ENCODE data around the gene SPSB4. TPM values are rescaled to one million over a fixed set of nuclear protein-coding genes. Genes with fewer than 3 reads are reported as not detected.

Gene SPSB4
- total and polyA plus RNA-seq, 2 donors (not counting 3 experiments of a cell fraction or from before 2014, with no cell fraction given) = 0.06 to 0.22 TPM

DNA sequence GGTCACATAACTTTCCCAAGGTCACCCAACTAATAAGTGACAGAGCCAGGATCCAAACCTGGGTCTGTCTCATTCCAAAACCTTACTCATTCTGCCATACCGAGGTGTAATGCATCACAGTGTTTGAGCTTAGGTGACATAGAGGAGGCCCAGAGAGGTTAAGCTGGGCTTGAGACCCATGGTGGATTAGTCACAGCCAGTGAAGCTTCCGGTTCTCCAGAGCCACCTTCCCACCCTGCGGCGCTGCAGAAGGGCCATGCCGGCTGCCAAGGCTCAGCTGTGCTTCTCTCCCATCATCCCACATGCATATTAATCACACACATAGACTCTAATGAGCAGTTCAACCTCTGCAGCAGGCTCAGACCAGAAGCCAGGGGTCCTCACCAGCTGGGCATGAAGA is 42.2 kb downstream of the SPSB4 start:
- H3K9ac ChIP-seq (replicated peaks; ENCODE audit: extremely low read depth, insufficient read depth, low read length) = no peak overlapping the region
- BruUV-seq (replicated peaks) = no TSS peak
- no peaks in the 10 kb centered on the region for H3K79me2 ChIP-seq (ENCODE audit: control insufficient read depth, insufficient read depth, low read length)
- H3K27me3 ChIP-seq (ENCODE audit: control insufficient read depth in 2 of 2, insufficient read depth in 2 of 2, low read length in 2 of 2) = no peaks in the 10 kb centered on the region
- H4K20me1 ChIP-seq (replicated peaks; ENCODE audit: control insufficient read depth, extremely low read depth, insufficient read depth, low read length) = no peaks in the 10 kb centered on the region
- no peaks in the 10 kb centered on the region for H3K36me3 ChIP-seq (ENCODE audit: control insufficient read depth in 2 of 2, extremely low read depth in 1 of 2, insufficient read depth in 2 of 2, low read length in 2 of 2)
- ChIA-PET POLR2A (no interaction called here), CTCF (interaction anchor here (2.4 kb wide), 1 partner anchor 12 kb away, joined by 10 read pairs; no protein-coding TSS in a partner anchor)
- H3K4me1 ChIP-seq (ENCODE audit: control insufficient read depth, extremely low read depth, insufficient read depth, low read length) = no peaks in the 10 kb centered on the region
- H3K4me3 ChIP-seq (replicated peaks in 1 of 3; ENCODE audit: insufficient read depth in 1 of 3, low read depth in 1 of 3, low read length in 3 of 3) = no peak overlapping the region
- intact Hi-C loops (cut with micrococcal nuclease) (no loop called here), dilution Hi-C loops (cut with MboI; ENCODE audit: extremely low pct_ligation_motif_present, low sequenced_read_pairs) (no loop called here)
- H2AFZ ChIP-seq (ENCODE audit: low read depth, low read length) = no peak overlapping the region
- no peaks in the 10 kb centered on the region for H3K9me1 ChIP-seq (replicated peaks; ENCODE audit: control insufficient read depth, extremely low read depth, insufficient read depth, low read length)
- no peak for FAIRE-seq
- no peak for DNase-seq (ENCODE audit: low read depth, low spot score)
- no peaks in the 10 kb centered on the region for H3K9me3 ChIP-seq (replicated peaks; ENCODE audit: control insufficient read depth, insufficient read depth, low read length)
- no peak overlapping the region for H3K27ac ChIP-seq (ENCODE audit: insufficient read depth, low read depth, low read length)
- TF ChIP-seq JUN (IDR thresholded peaks at IDR 0.05; ENCODE audit: borderline replicate concordance, insufficient read depth, insufficient read length, low read depth) = no peak
- TF ChIP-seq EZH2 (IDR thresholded peaks at IDR 0.05; ENCODE audit: borderline replicate concordance, low read depth, low read length, severe bottlenecking) = no peak
- H3K4me2 ChIP-seq (ENCODE audit: insufficient read depth, low read length) = no peak overlapping the region

DNA sequence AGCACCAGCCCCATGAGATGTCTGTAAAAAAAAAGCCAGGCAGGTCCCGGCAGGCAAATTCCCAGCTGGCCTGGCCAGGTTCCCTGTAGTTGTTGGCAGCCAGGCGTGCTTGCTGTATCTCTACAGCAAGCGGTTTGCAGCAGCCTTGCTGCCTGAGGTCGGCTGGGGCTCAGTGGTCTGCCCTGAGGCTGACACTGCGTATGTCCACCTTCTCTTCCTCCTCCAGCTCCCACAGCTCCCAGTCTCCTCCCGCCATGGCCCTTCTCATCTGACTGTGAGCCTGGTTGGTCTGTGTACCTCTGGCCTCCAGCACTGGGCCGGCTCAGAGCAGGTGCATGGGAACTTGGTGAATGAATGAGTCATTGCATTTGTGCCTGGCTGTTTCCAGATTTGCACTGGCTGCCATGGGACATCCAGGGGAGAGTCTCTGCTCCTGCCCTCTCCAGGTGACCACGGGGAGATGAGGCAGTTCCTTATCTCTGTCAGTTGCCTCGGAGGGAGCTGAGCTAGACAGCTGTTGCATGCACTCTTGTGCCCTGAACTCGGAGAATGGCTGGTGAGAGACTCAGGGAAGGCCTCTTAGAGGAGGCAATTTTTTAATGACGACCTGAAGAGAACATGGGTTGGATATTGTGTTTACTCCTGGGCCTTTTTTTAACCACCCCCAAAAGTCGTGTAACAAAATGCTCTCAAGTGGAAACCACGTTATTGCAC is 43.0 kb downstream of the SPSB4 start:
- CTCF ChIA-PET = no interaction called here
- H3K9me3 ChIP-seq (replicated peaks; ENCODE audit: control insufficient read depth, insufficient read depth, low read length) = no peaks in the 10 kb centered on the region
- POLR2A ChIA-PET = no interaction called here
- no peak overlapping the region for H3K9ac ChIP-seq (replicated peaks; ENCODE audit: extremely low read depth, insufficient read depth, low read length)
- intact Hi-C loops (cut with micrococcal nuclease) (no loop called here), dilution Hi-C loops (cut with MboI; ENCODE audit: extremely low pct_ligation_motif_present, low sequenced_read_pairs) (no loop called here)
- H3K27ac ChIP-seq (ENCODE audit: insufficient read depth, low read depth, low read length) = no peak overlapping the region
- no peak overlapping the region for H3K4me3 ChIP-seq (replicated peaks in 1 of 3; ENCODE audit: insufficient read depth in 1 of 3, low read depth in 1 of 3, low read length in 3 of 3)
- DNase-seq (ENCODE audit: low read depth, low spot score) (no peak), FAIRE-seq (no peak)
- H4K20me1 ChIP-seq (replicated peaks; ENCODE audit: control insufficient read depth, extremely low read depth, insufficient read depth, low read length) = no peaks in the 10 kb centered on the region
- no peaks in the 10 kb centered on the region for H3K9me1 ChIP-seq (replicated peaks; ENCODE audit: control insufficient read depth, extremely low read depth, insufficient read depth, low read length)
- no peaks in the 10 kb centered on the region for H3K4me1 ChIP-seq (ENCODE audit: control insufficient read depth, extremely low read depth, insufficient read depth, low read length)
- no peak overlapping the region for H3K4me2 ChIP-seq (ENCODE audit: insufficient read depth, low read length)
- H3K27me3 ChIP-seq (ENCODE audit: control insufficient read depth in 2 of 2, insufficient read depth in 2 of 2, low read length in 2 of 2) = no peaks in the 10 kb centered on the region
- H3K79me2 ChIP-seq (ENCODE audit: control insufficient read depth, insufficient read depth, low read length) = no peaks in the 10 kb centered on the region
- H3K36me3 ChIP-seq (ENCODE audit: control insufficient read depth in 2 of 2, extremely low read depth in 1 of 2, insufficient read depth in 2 of 2, low read length in 2 of 2) = no peaks in the 10 kb centered on the region
- H2AFZ ChIP-seq (ENCODE audit: low read depth, low read length) = no peak overlapping the region
- no TSS peak for BruUV-seq (replicated peaks)
- TF ChIP-seq POLR2A (IDR thresholded peaks at IDR 0.05; ENCODE audit: low read depth, low read length) (no peak), JUN (IDR thresholded peaks at IDR 0.05; ENCODE audit: borderline replicate concordance, insufficient read depth, insufficient read length, low read depth) (no peak), EZH2 (IDR thresholded peaks at IDR 0.05; ENCODE audit: borderline replicate concordance, low read depth, low read length, severe bottlenecking) (no peak), MYC (IDR thresholded peaks at IDR 0.05; ENCODE audit: low read depth, low read length) (no peak), POLR2AphosphoS5 (IDR thresholded peaks at IDR 0.05; ENCODE audit: insufficient read depth, low read depth, low read length) (no peak), GATA2 (IDR thresholded peaks at IDR 0.05; ENCODE audit: insufficient read depth, insufficient read length, low read depth, low read length) (no peak), FOS (IDR thresholded peaks at IDR 0.05; ENCODE audit: borderline replicate concordance, insufficient read depth, low read length) (no peak)
- TF ChIP-seq, protein P1, sequence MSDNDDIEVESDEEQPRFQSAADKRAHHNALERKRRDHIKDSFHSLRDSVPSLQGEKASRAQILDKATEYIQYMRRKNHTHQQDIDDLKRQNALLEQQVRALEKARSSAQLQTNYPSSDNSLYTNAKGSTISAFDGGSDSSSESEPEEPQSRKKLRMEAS (IDR thresholded peaks at IDR 0.05; ENCODE audit: insufficient read depth, insufficient read length) = no peak
- TF ChIP-seq, protein P2, sequence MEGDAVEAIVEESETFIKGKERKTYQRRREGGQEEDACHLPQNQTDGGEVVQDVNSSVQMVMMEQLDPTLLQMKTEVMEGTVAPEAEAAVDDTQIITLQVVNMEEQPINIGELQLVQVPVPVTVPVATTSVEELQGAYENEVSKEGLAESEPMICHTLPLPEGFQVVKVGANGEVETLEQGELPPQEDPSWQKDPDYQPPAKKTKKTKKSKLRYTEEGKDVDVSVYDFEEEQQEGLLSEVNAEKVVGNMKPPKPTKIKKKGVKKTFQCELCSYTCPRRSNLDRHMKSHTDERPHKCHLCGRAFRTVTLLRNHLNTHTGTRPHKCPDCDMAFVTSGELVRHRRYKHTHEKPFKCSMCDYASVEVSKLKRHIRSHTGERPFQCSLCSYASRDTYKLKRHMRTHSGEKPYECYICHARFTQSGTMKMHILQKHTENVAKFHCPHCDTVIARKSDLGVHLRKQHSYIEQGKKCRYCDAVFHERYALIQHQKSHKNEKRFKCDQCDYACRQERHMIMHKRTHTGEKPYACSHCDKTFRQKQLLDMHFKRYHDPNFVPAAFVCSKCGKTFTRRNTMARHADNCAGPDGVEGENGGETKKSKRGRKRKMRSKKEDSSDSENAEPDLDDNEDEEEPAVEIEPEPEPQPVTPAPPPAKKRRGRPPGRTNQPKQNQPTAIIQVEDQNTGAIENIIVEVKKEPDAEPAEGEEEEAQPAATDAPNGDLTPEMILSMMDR (IDR thresholded peaks at IDR 0.05; ENCODE audit: extremely low read depth in 1 of 2, insufficient read depth in 1 of 2, low read depth in 1 of 2, low read length in 2 of 2) = no peak
